ENCODE results near the gene XRCC4. TPM values are rescaled to one million over a fixed set of nuclear protein-coding genes. Genes with fewer than 3 reads are reported as not detected.
"Not testable (repeated sequence)": the region's sequence is repeated elsewhere in the genome, so short reads cannot be mapped to it uniquely, and the experiment has no call there.

Gene XRCC4
- polyA plus RNA-seq, 2 donors, result 2.7 to 5.1 TPM

GRCh38 chr5:83044926-83045325 is 32.4 kb upstream of the XRCC4 start:
- Histone ChIP-seq H3K4me3 (ENCODE audit: low read depth in 1 of 2, low read length in 2 of 2) (no peak overlapping the region), H3K9me3 (ENCODE audit: control insufficient read depth in 2 of 2, insufficient read depth in 1 of 2, low read depth in 1 of 2, low read length in 1 of 2) (no peaks in the 10 kb centered on the region), H3K27ac (ENCODE audit: low read depth in 2 of 2, low read length in 1 of 2) (no peak overlapping the region), H3K4me1 (ENCODE audit: control insufficient read depth in 2 of 2, insufficient read depth in 2 of 2, low read length in 1 of 2) (no peaks in the 10 kb centered on the region), H3K27me3 (ENCODE audit: control insufficient read depth in 1 of 2, insufficient read depth in 2 of 2, low read length in 2 of 2) (no peaks in the 10 kb centered on the region), H3K36me3 (ENCODE audit: control insufficient read depth in 2 of 2, insufficient read depth in 2 of 2, low read length in 1 of 2) (no peaks in the 10 kb centered on the region)
- 76 to 82% methylated on average over 2 of the region's 2 CpGs for WGBS, 2 donors

- Histone ChIP-seq H3K27me3 (ENCODE audit: control insufficient read depth in 1 of 2, insufficient read depth in 2 of 2, low read length in 2 of 2) (no peaks in the 10 kb centered on the region), H3K4me1 (ENCODE audit: control insufficient read depth in 2 of 2, insufficient read depth in 2 of 2, low read length in 1 of 2) (no peaks in the 10 kb centered on the region), H3K4me3 (ENCODE audit: low read depth in 1 of 2, low read length in 2 of 2) (no peak overlapping the region), H3K27ac (ENCODE audit: low read depth in 2 of 2, low read length in 1 of 2) (no peak overlapping the region), H3K9me3 (ENCODE audit: control insufficient read depth in 2 of 2, insufficient read depth in 1 of 2, low read depth in 1 of 2, low read length in 1 of 2) (no peaks in the 10 kb centered on the region), H3K36me3 (ENCODE audit: control insufficient read depth in 2 of 2, insufficient read depth in 2 of 2, low read length in 1 of 2) (no peaks in the 10 kb centered on the region)
- 84 to 87% methylated on average over 3 of the region's 3 CpGs for WGBS, 2 donors
Observed at GRCh38 chr5:83048277-83048676, 29.1 kb upstream of the XRCC4 start.

GRCh38 chr5:83048811-83049210 is 28.5 kb upstream of the XRCC4 start:
- WGBS, 2 donors, result 93 to 94% methylated on average over 2 of the region's 2 CpGs
- no peaks in the 10 kb centered on the region for H3K27me3 ChIP-seq (ENCODE audit: control insufficient read depth in 1 of 2, insufficient read depth in 2 of 2, low read length in 2 of 2)

DNA sequence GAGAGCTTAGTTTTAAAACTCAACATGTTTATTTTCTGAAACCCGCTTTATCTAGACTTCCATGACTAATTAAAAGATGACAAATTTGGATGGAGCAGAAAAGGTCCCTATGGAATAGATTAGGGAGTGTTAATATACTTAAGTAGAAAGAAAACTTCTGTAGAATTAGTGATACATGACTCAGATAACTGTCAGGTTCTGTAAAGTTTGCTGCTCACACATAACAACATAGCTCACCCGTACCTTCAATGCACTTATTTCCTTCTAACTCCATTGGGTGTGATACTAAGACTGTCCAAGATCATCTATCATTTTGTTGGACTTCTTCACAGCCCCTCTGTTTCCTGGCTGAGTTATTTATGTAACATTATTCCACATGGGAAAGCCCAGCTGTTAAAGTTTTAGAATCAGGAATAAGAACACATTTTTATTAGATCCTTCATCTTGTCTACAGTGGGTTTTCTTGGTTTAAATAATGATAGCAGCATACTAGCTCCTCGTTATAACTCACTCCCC is 27.9 kb upstream of the XRCC4 start:
- Histone ChIP-seq H3K27me3 (ENCODE audit: control insufficient read depth in 1 of 2, insufficient read depth in 2 of 2, low read length in 2 of 2) (no peaks in the 10 kb centered on the region), H3K4me3 (ENCODE audit: low read depth in 1 of 2, low read length in 2 of 2) (no peak overlapping the region), H3K36me3 (ENCODE audit: control insufficient read depth in 2 of 2, insufficient read depth in 2 of 2, low read length in 1 of 2) (no peaks in the 10 kb centered on the region), H3K27ac (ENCODE audit: low read depth in 2 of 2, low read length in 1 of 2) (no peak overlapping the region), H3K9me3 (ENCODE audit: control insufficient read depth in 2 of 2, insufficient read depth in 1 of 2, low read depth in 1 of 2, low read length in 1 of 2) (no peaks in the 10 kb centered on the region), H3K4me1 (ENCODE audit: control insufficient read depth in 2 of 2, insufficient read depth in 2 of 2, low read length in 1 of 2) (no peaks in the 10 kb centered on the region)
- 66 to 70% methylated on average over 3 of the region's 3 CpGs for WGBS, 2 donors

More at GRCh38 chr5:83048811-83049210, 28.5 kb upstream of the XRCC4 start:
- Histone ChIP-seq H3K27ac (ENCODE audit: low read depth in 2 of 2, low read length in 1 of 2) (no peak overlapping the region), H3K36me3 (ENCODE audit: control insufficient read depth in 2 of 2, insufficient read depth in 2 of 2, low read length in 1 of 2) (no peaks in the 10 kb centered on the region), H3K4me1 (ENCODE audit: control insufficient read depth in 2 of 2, insufficient read depth in 2 of 2, low read length in 1 of 2) (no peaks in the 10 kb centered on the region), H3K4me3 (ENCODE audit: low read depth in 1 of 2, low read length in 2 of 2) (no peak overlapping the region), H3K9me3 (ENCODE audit: control insufficient read depth in 2 of 2, insufficient read depth in 1 of 2, low read depth in 1 of 2, low read length in 1 of 2) (no peaks in the 10 kb centered on the region)

DNA sequence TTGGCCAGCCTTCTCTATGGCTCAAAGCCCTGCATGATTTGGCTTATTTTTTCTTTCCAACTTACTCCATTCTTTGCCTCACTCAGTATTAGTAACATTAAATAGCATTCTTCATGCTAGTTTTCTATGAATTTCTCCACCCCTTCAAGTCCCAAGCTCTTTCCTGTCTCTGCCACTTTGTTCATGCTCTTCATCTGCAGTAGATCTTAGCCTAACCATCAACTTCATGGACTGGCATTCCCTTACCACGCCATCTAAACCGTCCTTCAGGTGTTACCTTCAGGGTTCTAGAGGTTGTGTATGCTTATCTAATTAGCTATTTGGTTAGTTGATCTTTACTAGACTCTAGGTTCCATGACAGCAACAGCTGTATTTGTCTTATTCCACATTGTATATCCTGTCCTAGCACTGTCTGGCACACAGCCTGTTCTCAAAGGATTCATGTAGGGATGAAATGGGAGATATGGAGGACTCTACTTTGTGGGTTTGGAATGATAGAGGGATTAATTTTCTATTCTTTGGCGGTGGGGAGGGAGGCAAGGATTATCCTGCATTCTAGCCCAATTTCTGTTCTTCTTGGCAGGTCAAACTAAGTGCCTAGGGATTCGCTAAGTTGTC is 26.5 kb upstream of the XRCC4 start:
- Histone ChIP-seq H3K27me3 (ENCODE audit: control insufficient read depth in 1 of 2, insufficient read depth in 2 of 2, low read length in 2 of 2) (no peaks in the 10 kb centered on the region), H3K36me3 (ENCODE audit: control insufficient read depth in 2 of 2, insufficient read depth in 2 of 2, low read length in 1 of 2) (no peaks in the 10 kb centered on the region), H3K4me1 (ENCODE audit: control insufficient read depth in 2 of 2, insufficient read depth in 2 of 2, low read length in 1 of 2) (no peaks in the 10 kb centered on the region), H3K4me3 (ENCODE audit: low read depth in 1 of 2, low read length in 2 of 2) (no peak overlapping the region), H3K27ac (ENCODE audit: low read depth in 2 of 2, low read length in 1 of 2) (no peak overlapping the region), H3K9me3 (ENCODE audit: control insufficient read depth in 2 of 2, insufficient read depth in 1 of 2, low read depth in 1 of 2, low read length in 1 of 2) (no peaks in the 10 kb centered on the region)
- WGBS, 2 donors, result 91 to 94% methylated on average over 4 of the region's 4 CpGs

GRCh38 chr5:83055166-83055565 is 22.2 kb upstream of the XRCC4 start:
- Histone ChIP-seq H3K4me3 (ENCODE audit: low read depth in 1 of 2, low read length in 2 of 2) (no peak overlapping the region), H3K27ac (ENCODE audit: low read depth in 2 of 2, low read length in 1 of 2) (no peak overlapping the region), H3K27me3 (ENCODE audit: control insufficient read depth in 1 of 2, insufficient read depth in 2 of 2, low read length in 2 of 2) (no peaks in the 10 kb centered on the region), H3K9me3 (ENCODE audit: control insufficient read depth in 2 of 2, insufficient read depth in 1 of 2, low read depth in 1 of 2, low read length in 1 of 2) (no peaks in the 10 kb centered on the region), H3K4me1 (ENCODE audit: control insufficient read depth in 2 of 2, insufficient read depth in 2 of 2, low read length in 1 of 2) (no peaks in the 10 kb centered on the region), H3K36me3 (ENCODE audit: control insufficient read depth in 2 of 2, insufficient read depth in 2 of 2, low read length in 1 of 2) (no peaks in the 10 kb centered on the region)
- 91 to 92% methylated on average over 2 of the region's 2 CpGs for WGBS, 2 donors

GRCh38 chr5:83058726-83059125 is 18.6 kb upstream of the XRCC4 start:
- H3K9me3 ChIP-seq (ENCODE audit: control insufficient read depth in 2 of 2, insufficient read depth in 1 of 2, low read depth in 1 of 2, low read length in 1 of 2), result no peaks in the 10 kb centered on the region

GRCh38 chr5:83059341-83059740 is 18.0 kb upstream of the XRCC4 start:
- H3K36me3 ChIP-seq (ENCODE audit: control insufficient read depth in 2 of 2, insufficient read depth in 2 of 2, low read length in 1 of 2), result no peaks in the 10 kb centered on the region
- WGBS, 2 donors, result 74 to 78% methylated on average over 2 of the region's 2 CpGs

More at GRCh38 chr5:83058726-83059125, 18.6 kb upstream of the XRCC4 start:
- Histone ChIP-seq H3K4me1 (ENCODE audit: control insufficient read depth in 2 of 2, insufficient read depth in 2 of 2, low read length in 1 of 2) (no peaks in the 10 kb centered on the region), H3K4me3 (ENCODE audit: low read depth in 1 of 2, low read length in 2 of 2) (no peak overlapping the region), H3K36me3 (ENCODE audit: control insufficient read depth in 2 of 2, insufficient read depth in 2 of 2, low read length in 1 of 2) (no peaks in the 10 kb centered on the region), H3K27ac (ENCODE audit: low read depth in 2 of 2, low read length in 1 of 2) (no peak overlapping the region), H3K27me3 (ENCODE audit: control insufficient read depth in 1 of 2, insufficient read depth in 2 of 2, low read length in 2 of 2) (no peaks in the 10 kb centered on the region)

GRCh38 chr5:83066548-83067110 is 10.7 kb upstream of the XRCC4 start:
- Histone ChIP-seq H3K36me3 (ENCODE audit: control insufficient read depth in 2 of 2, insufficient read depth in 2 of 2, low read length in 1 of 2) (no peaks in the 10 kb centered on the region), H3K4me3 (ENCODE audit: low read depth in 1 of 2, low read length in 2 of 2) (no peak overlapping the region), H3K4me1 (ENCODE audit: control insufficient read depth in 2 of 2, insufficient read depth in 2 of 2, low read length in 1 of 2) (no peaks in the 10 kb centered on the region), H3K9me3 (ENCODE audit: control insufficient read depth in 2 of 2, insufficient read depth in 1 of 2, low read depth in 1 of 2, low read length in 1 of 2) (no peaks in the 10 kb centered on the region), H3K27me3 (ENCODE audit: control insufficient read depth in 1 of 2, insufficient read depth in 2 of 2, low read length in 2 of 2) (no peaks in the 10 kb centered on the region), H3K27ac (ENCODE audit: low read depth in 2 of 2, low read length in 1 of 2) (no peak overlapping the region)
- 88 to 95% methylated on average over 3 of the region's 3 CpGs for WGBS, 2 donors

More at GRCh38 chr5:83059341-83059740, 18.0 kb upstream of the XRCC4 start:
- H3K27me3 ChIP-seq (ENCODE audit: control insufficient read depth in 1 of 2, insufficient read depth in 2 of 2, low read length in 2 of 2), result no peaks in the 10 kb centered on the region
- H3K4me1 ChIP-seq (ENCODE audit: control insufficient read depth in 2 of 2, insufficient read depth in 2 of 2, low read length in 1 of 2), result no peaks in the 10 kb centered on the region
- no peak overlapping the region for H3K27ac ChIP-seq (ENCODE audit: low read depth in 2 of 2, low read length in 1 of 2)
- no peak overlapping the region for H3K4me3 ChIP-seq (ENCODE audit: low read depth in 1 of 2, low read length in 2 of 2)
- no peaks in the 10 kb centered on the region for H3K9me3 ChIP-seq (ENCODE audit: control insufficient read depth in 2 of 2, insufficient read depth in 1 of 2, low read depth in 1 of 2, low read length in 1 of 2)

- 93 to 97% methylated on average over 4 of the region's 4 CpGs for WGBS, 2 donors
- H3K27ac ChIP-seq (ENCODE audit: low read depth in 2 of 2, low read length in 1 of 2); H3K36me3 ChIP-seq (ENCODE audit: control insufficient read depth in 2 of 2, insufficient read depth in 2 of 2, low read length in 1 of 2); H3K4me1 ChIP-seq (ENCODE audit: control insufficient read depth in 2 of 2, insufficient read depth in 2 of 2, low read length in 1 of 2); H3K27me3 ChIP-seq (ENCODE audit: control insufficient read depth in 1 of 2, insufficient read depth in 2 of 2, low read length in 2 of 2); H3K4me3 ChIP-seq (ENCODE audit: low read depth in 1 of 2, low read length in 2 of 2); H3K9me3 ChIP-seq (ENCODE audit: control insufficient read depth in 2 of 2, insufficient read depth in 1 of 2, low read depth in 1 of 2, low read length in 1 of 2): not testable (repeated sequence)
Observed at GRCh38 chr5:83067377-83067776, 10.0 kb upstream of the XRCC4 start.
